Amniotic epithelial cell (primary cell): ENCODE results near the gene SOX6.

ENCODE experiments used
- DNase-seq: peaks from one replicate; pipeline ENCODE4 v3.0.0-alpha.2; 2010; ENCODE audit warnings: low read depth

SOX6 gene

GRCh38 chr11:16317712-16318111, 38.6 kb downstream of the SOX6 start:
- no peak for DNase-seq

GRCh38 chr11:16313846-16314245, 42.5 kb downstream of the SOX6 start:
- no peak for DNase-seq

GRCh38 chr11:16312233-16312765, 44.0 kb downstream of the SOX6 start:
- no peak for DNase-seq

DNA sequence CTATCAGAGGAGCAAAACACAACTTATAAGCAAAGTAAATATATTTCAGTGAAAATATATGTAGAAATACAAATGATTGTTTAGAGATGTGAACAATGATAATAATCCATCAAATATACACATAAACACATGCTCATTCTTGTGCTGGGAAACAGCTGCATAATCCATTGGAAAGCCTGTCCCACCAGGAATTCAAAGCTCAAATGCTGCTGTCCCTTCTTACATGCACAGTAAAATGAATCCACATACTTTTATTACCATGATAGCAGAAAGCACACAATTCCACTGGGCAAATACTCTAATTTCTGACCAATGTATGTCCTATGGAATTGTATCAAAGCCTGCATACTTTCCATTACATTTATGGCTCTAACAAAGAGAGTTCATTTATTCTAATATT, 44.5 kb downstream of the SOX6 start:
- DNase-seq = no peak

GRCh38 chr11:16310943-16311342, 45.4 kb downstream of the SOX6 start:
- DNase-seq = no peak

- DNase-seq = no peak
These were observed 47.1 kb downstream of the SOX6 start for GRCh38 chr11:16309226-16309625.

- DNase-seq = no peak
These were observed 54.9 kb downstream of the SOX6 start for GRCh38 chr11:16301462-16301861.

DNA sequence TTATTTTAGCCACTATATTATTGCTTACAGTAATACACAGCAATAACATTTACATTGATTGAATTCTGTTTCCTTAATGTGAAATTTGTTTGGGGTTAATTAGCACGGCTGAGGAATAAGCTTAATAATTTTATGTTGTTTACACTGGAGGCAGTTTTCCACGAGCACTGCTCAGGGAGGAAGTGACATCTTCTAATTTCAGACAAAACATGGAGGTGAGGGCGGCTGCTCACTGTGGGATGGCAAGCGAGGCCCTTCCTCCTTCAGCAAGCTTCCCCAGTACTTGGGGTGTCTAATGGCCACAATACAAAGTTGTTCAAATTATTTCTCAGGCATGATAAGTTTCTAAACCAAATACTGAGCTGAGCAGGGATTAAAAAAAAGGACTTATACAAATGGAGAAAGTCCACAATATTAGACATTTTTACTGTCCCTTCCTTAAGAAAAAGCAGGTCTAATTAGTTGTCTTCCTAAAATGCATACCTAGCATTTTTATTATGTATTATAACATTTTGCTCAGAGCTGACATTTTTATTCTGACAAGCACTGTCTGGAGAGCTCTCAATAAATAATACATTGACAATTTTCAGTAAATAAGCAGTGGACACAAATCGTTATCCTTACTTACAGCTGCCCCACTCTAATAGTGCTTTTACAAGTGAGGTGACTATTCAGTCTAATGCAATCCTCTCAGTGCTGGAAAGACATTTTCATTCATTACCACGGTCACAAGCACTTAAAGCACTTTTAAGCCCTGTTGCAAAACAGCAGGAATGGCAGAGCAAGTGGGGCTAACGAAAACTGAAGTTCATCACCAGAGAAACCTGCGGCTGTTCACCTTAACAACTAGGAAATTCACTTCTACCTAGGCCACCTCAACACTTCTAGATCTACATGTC, 56.2 kb downstream of the SOX6 start:
- DNase-seq = no peak

GRCh38 chr11:16299390-16299789, 57.0 kb downstream of the SOX6 start:
- no peak for DNase-seq

DNA sequence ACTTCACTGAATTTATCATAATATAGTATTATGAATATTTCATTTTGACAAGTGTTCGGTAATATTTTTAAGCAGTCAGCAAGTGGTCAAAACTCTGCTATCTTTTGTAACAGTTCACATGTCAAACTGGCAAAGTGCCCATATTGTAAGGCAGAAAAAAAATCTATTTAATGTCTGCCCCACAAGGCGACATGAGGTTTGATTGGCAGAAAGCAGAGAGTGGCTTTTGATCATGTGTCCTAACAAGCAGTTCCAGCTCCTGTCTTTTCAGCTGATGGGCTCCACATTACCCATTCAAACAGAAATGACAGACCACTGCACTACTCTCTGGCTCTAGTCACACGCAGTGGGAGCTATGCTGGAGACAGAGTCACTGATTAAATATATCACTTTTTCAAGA, 59.0 kb downstream of the SOX6 start:
- DNase-seq = no peak

GRCh38 chr11:16296273-16296672, 60.1 kb downstream of the SOX6 start:
- peak; percentile 21 for DNase-seq

GRCh38 chr11:16295592-16295991, 60.8 kb downstream of the SOX6 start:
- no peak for DNase-seq

DNA sequence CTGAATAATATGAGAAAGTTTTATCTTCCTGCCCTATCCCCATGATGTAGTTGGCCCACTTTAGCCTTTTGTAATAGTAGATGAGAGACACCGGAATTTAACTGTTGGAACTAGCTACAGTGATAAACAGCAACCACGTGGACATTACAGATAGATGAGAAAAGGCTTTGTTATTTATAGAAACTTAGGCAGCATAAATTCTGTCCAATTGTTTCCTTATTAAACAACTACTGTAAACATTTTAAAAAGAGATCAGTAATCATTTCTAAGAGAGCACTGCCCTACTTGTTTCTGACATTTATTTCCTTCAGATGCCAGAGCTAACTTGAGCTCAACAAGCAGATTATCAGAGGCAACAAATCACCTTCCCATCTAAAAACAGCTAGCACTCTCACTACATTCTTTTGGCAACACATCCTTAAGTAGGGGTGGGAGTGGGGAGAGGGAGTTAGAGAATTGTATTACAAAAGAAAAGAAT, 63.1 kb downstream of the SOX6 start:
- peak; percentile 79 for DNase-seq

- no peak for DNase-seq
These were observed 64.0 kb downstream of the SOX6 start for GRCh38 chr11:16292167-16292859.

- no peak for DNase-seq
These were observed 64.6 kb downstream of the SOX6 start for GRCh38 chr11:16291729-16292128.

DNA sequence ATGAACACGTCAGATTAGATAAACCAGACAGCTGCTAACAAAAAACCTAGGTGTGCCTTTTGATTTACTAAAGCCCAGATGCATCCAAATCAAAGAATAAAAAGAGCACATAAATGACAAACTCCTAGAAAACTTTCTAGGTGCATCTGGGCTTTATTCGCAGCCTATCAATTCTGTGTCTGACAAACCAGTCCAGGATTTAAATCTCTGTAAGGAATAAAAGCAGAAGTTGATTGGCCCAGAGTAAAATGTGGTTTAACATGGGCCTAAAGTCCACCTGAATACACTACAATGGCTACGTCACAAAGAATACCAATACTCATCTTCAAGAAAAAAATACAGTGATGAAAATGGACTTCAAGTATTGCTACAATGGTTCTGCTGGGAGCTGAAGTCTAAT, 66.8 kb downstream of the SOX6 start:
- DNase-seq = no peak

GRCh38 chr11:16287630-16288280, 68.6 kb downstream of the SOX6 start:
- DNase-seq = no peak

DNA sequence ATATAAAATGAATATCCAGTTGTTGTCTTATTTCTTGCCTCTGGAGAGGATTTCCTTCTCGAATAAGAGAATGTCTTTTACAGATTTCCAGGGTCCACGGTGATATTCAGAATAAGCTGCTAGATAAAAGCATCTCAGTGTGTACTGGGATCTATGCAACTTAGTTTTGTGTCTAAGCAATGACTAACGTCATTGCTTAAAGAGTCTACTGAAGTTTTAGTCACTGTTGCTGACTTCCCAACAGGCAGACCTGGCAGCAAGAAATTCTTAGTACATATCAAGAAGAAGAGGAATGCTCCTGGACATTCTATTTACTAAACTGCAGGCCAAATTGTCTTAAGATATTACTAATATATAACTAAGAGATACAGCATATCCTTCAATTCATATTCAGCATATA, 70.3 kb downstream of the SOX6 start:
- no peak for DNase-seq

GRCh38 chr11:16280256-16280682, 76.1 kb downstream of the SOX6 start:
- no peak for DNase-seq

DNA sequence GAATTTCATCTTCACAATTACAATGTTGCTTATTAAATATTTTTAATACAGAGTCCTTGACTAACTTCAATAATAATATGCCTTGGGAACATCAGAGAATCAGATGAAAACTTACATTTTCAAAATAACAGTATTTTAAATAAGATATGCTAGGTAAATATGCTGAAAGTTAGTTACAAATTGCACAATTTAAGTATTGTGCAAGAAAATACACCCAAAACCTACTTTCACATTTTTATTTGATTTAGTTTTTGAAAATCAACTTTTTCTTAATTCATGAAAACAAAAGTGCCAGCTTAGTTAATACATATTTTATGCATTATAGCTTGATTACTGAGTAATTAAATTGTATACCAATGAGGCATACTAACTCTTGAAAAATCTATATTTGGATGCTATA, 76.8 kb downstream of the SOX6 start:
- DNase-seq = no peak

DNA sequence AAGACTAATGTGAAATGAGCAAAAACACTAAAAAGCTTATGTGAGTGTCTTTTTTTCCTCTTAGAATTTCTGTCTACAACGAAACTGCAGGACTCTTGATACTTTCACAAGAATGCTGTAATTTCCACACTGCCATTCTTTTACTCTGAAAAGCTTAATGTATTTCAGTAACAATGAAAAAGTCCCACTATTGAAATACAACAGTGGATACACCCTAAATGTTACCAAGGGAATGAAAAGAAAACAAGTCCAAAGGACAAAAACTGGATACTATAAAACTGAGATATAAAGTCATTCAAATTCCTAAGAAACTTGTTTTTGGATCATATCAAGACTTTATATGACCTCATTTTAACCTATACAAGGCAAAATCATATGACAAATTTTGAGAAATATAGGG, 77.4 kb downstream of the SOX6 start:
- no peak for DNase-seq

DNA sequence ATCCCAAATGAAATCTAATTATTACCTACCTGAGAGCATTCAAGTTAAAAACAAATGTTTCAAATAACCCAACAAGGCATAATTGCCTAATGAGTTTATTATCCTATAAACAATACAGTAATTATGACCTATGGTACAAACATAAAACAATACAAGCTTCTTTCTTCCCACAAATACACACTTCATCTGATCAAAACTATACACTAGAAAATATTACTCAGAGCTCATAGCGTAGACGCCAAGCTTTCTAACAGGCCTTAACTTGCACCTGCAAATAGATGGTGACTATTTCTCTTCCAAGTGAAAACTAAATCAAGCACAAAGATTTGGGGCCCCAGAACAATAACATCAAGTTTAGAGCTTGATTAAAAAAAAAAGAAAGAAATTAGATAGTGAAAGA, 78.1 kb downstream of the SOX6 start:
- DNase-seq = no peak

DNA sequence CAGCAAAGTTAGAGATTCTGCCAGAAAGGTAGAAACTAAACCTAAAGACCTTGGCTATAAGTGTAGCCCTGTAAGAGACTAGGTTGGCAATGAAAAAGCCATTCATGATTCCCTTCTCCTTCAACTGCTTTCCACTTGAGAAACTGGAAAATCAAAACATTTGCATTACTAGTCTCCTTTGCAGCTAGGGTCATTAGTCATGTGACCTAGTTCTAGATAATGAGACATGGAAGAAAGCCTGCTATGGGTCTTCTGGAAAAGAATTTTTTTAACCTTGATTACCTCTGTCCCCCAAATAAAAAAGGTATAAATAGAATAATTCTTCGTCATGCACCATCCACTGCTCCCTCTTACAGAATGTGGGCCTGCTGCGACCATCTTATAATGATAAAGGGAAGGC, 80.1 kb downstream of the SOX6 start:
- no peak for DNase-seq
